Mesenchymal stem cell (in vitro differentiated cells and primary cell): ENCODE measurements around the gene CIT.

Experiments
- DNase-seq: peaks from one replicate; pipeline ENCODE4 v3.0.0-alpha.2; 2013
- H2AFZ ChIP-seq: one replicate; pipeline ENCODE4 v1.6.1; 2013; ENCODE audit warnings: low read depth, mild to moderate bottlenecking, control low read depth, inconsistent platforms, low read length, moderate library complexity
- H2AK5ac ChIP-seq: 2 replicates; pipeline ENCODE4 v1.6.1; 2013; ENCODE audit warnings: low read length, moderate library complexity, mild to moderate bottlenecking, inconsistent platforms; ENCODE audit not compliant: severe bottlenecking
- H2BK120ac ChIP-seq: one replicate; pipeline ENCODE4 v1.6.1; 2013; ENCODE audit warnings: low read depth, mild to moderate bottlenecking, inconsistent platforms, low read length, moderate library complexity
- H2BK12ac ChIP-seq, 2 experiments: one replicate each; pipeline ENCODE4 v1.6.1; 2013; ENCODE audit warnings: inconsistent platforms in 2 of 2, low read length in 2 of 2, mild to moderate bottlenecking in 2 of 2, moderate library complexity in 2 of 2, control low read depth in 1 of 2
- H2BK15ac ChIP-seq: one replicate; pipeline ENCODE4 v1.6.1; 2013; ENCODE audit warnings: mild to moderate bottlenecking, low read depth, inconsistent platforms; ENCODE audit not compliant: poor library complexity, severe bottlenecking
- H2BK5ac ChIP-seq: 2 replicates; pipeline ENCODE4 v1.6.1; 2013; ENCODE audit warnings: low read depth, mild to moderate bottlenecking, low read length, control low read depth, inconsistent platforms; ENCODE audit not compliant: poor library complexity, severe bottlenecking
- H3K14ac ChIP-seq, 2 experiments: one replicate each; pipeline ENCODE4 v1.6.1; 2013; ENCODE audit warnings: inconsistent platforms in 2 of 2, low read length in 2 of 2, control low read depth in 1 of 2, mild to moderate bottlenecking in 1 of 2, moderate library complexity in 1 of 2
- H3K18ac ChIP-seq, 2 experiments: one replicate each; pipeline ENCODE4 v1.6.1; 2013; ENCODE audit warnings: inconsistent platforms in 2 of 2, low read length in 2 of 2, control low read depth in 1 of 2, low read depth in 1 of 2, mild to moderate bottlenecking in 1 of 2
- H3K23ac ChIP-seq, 2 experiments: one replicate each; pipeline ENCODE4 v1.6.1; 2013; ENCODE audit warnings: inconsistent platforms in 2 of 2, low read length in 2 of 2, mild to moderate bottlenecking in 2 of 2, moderate library complexity in 2 of 2, control low read depth in 1 of 2
- H3K27ac ChIP-seq: 2 replicates; pipeline ENCODE4 v1.5.1; 2013; ENCODE audit warnings: mild to moderate bottlenecking, moderate library complexity, low read length, control low read depth, inconsistent platforms; ENCODE audit not compliant: poor library complexity, severe bottlenecking
- H3K27me3 ChIP-seq, 2 experiments: 2 replicates each; pipeline versions ENCODE4 v1.6.1 to v1.7.0; 2013; ENCODE audit warnings: low read length in 2 of 2, mild to moderate bottlenecking in 2 of 2, moderate library complexity in 2 of 2, control low read depth in 1 of 2, inconsistent platforms in 1 of 2; ENCODE audit not compliant: control insufficient read depth in 1 of 2, insufficient read depth in 1 of 2
- H3K36me3 ChIP-seq, 2 experiments: 2 replicates each; pipeline versions ENCODE4 v1.6.1 to v1.7.0; 2013; ENCODE audit warnings: low read length in 2 of 2, control low read depth in 1 of 2, inconsistent platforms in 1 of 2, low read depth in 1 of 2, mild to moderate bottlenecking in 1 of 2; ENCODE audit not compliant: insufficient read depth in 2 of 2, control insufficient read depth in 1 of 2
- H3K4ac ChIP-seq, 2 experiments: one replicate each; pipeline ENCODE4 v1.6.1; 2013; ENCODE audit warnings: inconsistent platforms in 2 of 2, low read length in 2 of 2, mild to moderate bottlenecking in 2 of 2, moderate library complexity in 2 of 2, control low read depth in 1 of 2, low read depth in 1 of 2
- H3K4me1 ChIP-seq: 2 replicates; pipeline ENCODE4 v1.6.1; 2013; ENCODE audit warnings: low read depth, low read length, control low read depth; ENCODE audit not compliant: control insufficient read depth, insufficient read depth
- H3K4me2 ChIP-seq: 2 replicates; pipeline ENCODE4 v1.6.1; 2013; ENCODE audit warnings: low read length, mild to moderate bottlenecking, inconsistent platforms; ENCODE audit not compliant: poor library complexity, severe bottlenecking
- H3K4me3 ChIP-seq, 2 experiments: 2 replicates each; pipeline versions ENCODE4 v1.5.1 to v1.7.0; 2013; ENCODE audit warnings: low read length in 2 of 2, mild to moderate bottlenecking in 2 of 2, control low read depth in 1 of 2, low read depth in 1 of 2; ENCODE audit not compliant: insufficient read depth in 1 of 2
- H3K79me1 ChIP-seq: replicated peaks from 2 replicates; pipeline ENCODE4 v1.6.1; 2013; ENCODE audit warnings: mild to moderate bottlenecking, control low read depth, low read length, inconsistent platforms; ENCODE audit not compliant: poor library complexity, severe bottlenecking
- H3K9ac ChIP-seq: 2 replicates; pipeline ENCODE4 v1.7.0; 2013; ENCODE audit warnings: mild to moderate bottlenecking, low read length, moderate library complexity
- H3K9me3 ChIP-seq: 2 replicates; pipeline ENCODE4 v1.7.0; 2013; ENCODE audit warnings: mild to moderate bottlenecking, low read length; ENCODE audit not compliant: control insufficient read depth
- H4K8ac ChIP-seq: one replicate; pipeline ENCODE4 v1.6.1; 2013; ENCODE audit warnings: inconsistent platforms, mild to moderate bottlenecking, low read length, moderate library complexity
- H4K91ac ChIP-seq: one replicate; pipeline ENCODE4 v1.6.1; 2013; ENCODE audit warnings: mild to moderate bottlenecking, low read length, inconsistent platforms
- WGBS: methylation state at CpG from one replicate; pipeline ENCODE4 v1.1.7; 2013; ENCODE audit warnings: mixed read lengths; 5-methylcytosine and 5-hydroxymethylcytosine counted together

Gene CIT

DNA sequence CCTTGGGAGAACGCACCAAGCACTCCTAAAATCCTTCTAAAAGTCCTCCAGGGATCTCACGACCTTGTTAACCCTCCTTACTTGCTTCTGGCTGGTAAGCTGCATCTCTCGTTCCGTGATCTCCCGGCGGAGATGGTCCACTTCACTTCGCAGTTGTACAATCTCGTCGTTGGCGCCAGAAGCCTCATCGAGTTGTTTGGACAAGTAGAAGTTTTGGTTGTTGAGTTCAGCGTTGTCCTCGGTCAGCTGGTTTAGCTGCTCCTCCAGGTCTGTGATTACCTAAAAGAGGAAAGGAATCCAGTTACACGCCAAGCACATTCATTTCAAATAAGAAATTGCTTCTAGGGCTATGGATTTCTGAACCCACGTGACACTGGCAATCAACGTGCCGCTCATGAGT, 142.0 kb downstream of the CIT start:
- H3K79me1 ChIP-seq, result no peaks in the 10 kb centered on the region
- no peak overlapping the region for H3K23ac ChIP-seq
- no peaks in the 10 kb centered on the region for H3K27me3 ChIP-seq
- no peak overlapping the region for H2BK5ac ChIP-seq
- H3K4ac ChIP-seq, result no peak overlapping the region
- no peak overlapping the region for H4K8ac ChIP-seq
- H3K4me2 ChIP-seq, result no peak overlapping the region
- 97% methylated on average over 17 of the region's 17 CpGs for WGBS
- H2AK5ac ChIP-seq, result no peak overlapping the region
- no peak overlapping the region for H2BK15ac ChIP-seq
- H3K18ac ChIP-seq, result no peak overlapping the region
- no peaks in the 10 kb centered on the region for H3K9me3 ChIP-seq
- H3K4me3 ChIP-seq, result no peak overlapping the region
- DNase-seq, result no peak
- no peak overlapping the region for H4K91ac ChIP-seq
- no peak overlapping the region for H2BK12ac ChIP-seq
- peaks cover 12 to 34% of the 10 kb centered on the region in 2 experiments for H3K36me3 ChIP-seq
- H2AFZ ChIP-seq, result no peak overlapping the region
- H2BK120ac ChIP-seq, result no peak overlapping the region
- no peak overlapping the region for H3K27ac ChIP-seq
- no peak overlapping the region for H3K9ac ChIP-seq
- H3K4me1 ChIP-seq, result no peaks in the 10 kb centered on the region
- no peak overlapping the region for H3K14ac ChIP-seq

- Histone ChIP-seq H3K4me2 (no peak overlapping the region), H2BK15ac (no peak overlapping the region), H3K27me3 (no peaks in the 10 kb centered on the region), H3K9ac (no peak overlapping the region), H3K14ac (no peak overlapping the region), H2BK5ac (no peak overlapping the region), H3K79me1 (peaks cover 2% of the 10 kb centered on the region), H3K4ac (no peak overlapping the region), H3K36me3 (peaks cover 12 to 51% of the 10 kb centered on the region in 2 experiments), H3K27ac (no peak overlapping the region), H3K18ac (no peak overlapping the region), H2BK120ac (no peak overlapping the region), H3K4me1 (no peaks in the 10 kb centered on the region), H2BK12ac (no peak overlapping the region), H2AK5ac (no peak overlapping the region), H3K23ac (no peak overlapping the region), H3K4me3 (no peak overlapping the region), H2AFZ (no peak overlapping the region), H3K9me3 (no peaks in the 10 kb centered on the region), H4K91ac (no peak overlapping the region), H4K8ac (no peak overlapping the region)
- WGBS, result 99% methylated on average over 13 of the region's 13 CpGs
- no peak for DNase-seq
These were observed 146.7 kb downstream of the CIT start for GRCh38 chr12:119730381-119730780.

DNA sequence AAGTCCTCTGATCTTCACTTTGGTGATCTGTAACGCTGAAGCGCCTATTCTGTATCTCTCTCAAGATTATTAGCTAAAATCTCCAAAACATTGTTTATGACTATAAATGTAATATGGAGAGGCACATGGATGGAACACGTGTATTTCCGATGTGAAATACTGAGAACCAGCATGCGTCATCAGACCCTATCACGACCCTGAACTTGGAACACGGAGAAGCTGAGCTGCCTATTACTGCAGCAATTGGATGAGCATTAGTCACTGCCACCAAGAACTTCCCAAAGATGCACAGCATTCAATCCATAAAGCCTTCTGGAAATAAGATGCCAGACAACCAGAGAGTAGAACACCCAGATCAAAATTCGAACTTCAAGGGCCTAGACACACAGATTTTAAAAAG, 147.2 kb downstream of the CIT start:
- no peak overlapping the region for H3K4me3 ChIP-seq
- no peak overlapping the region for H2BK15ac ChIP-seq
- no peak for DNase-seq
- no peak overlapping the region for H3K4me2 ChIP-seq
- no peak overlapping the region for H2AK5ac ChIP-seq
- H4K8ac ChIP-seq, result no peak overlapping the region
- no peak overlapping the region for H3K4ac ChIP-seq
- no peak overlapping the region for H2BK120ac ChIP-seq
- H3K79me1 ChIP-seq, result peaks cover 3% of the 10 kb centered on the region
- H4K91ac ChIP-seq, result no peak overlapping the region
- H3K9me3 ChIP-seq, result no peaks in the 10 kb centered on the region
- H2AFZ ChIP-seq, result no peak overlapping the region
- no peaks in the 10 kb centered on the region for H3K27me3 ChIP-seq
- H3K27ac ChIP-seq, result no peak overlapping the region
- no peak overlapping the region for H2BK12ac ChIP-seq
- H3K9ac ChIP-seq, result no peak overlapping the region
- 99% methylated on average over 8 of the region's 8 CpGs for WGBS
- no peak overlapping the region for H3K18ac ChIP-seq
- H3K14ac ChIP-seq, result no peak overlapping the region
- no peaks in the 10 kb centered on the region for H3K4me1 ChIP-seq
- H2BK5ac ChIP-seq, result no peak overlapping the region
- H3K36me3 ChIP-seq, result peaks cover 12 to 48% of the 10 kb centered on the region in 2 experiments
- no peak overlapping the region for H3K23ac ChIP-seq

DNA sequence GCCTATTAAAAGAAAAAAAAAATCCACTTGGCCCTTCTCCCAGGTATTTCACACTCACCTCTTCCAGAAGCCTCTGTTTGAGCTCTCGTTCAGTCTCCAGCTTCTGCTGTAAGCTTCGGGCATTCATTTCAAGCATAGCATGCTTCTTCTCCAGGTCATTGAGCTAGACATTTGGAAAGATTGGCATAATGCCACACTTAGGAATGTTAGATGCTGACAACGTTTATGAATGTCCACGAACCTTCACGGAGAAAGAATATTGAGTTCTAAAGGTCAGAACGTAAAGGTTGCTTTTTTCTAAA, 148.7 kb downstream of the CIT start:
- H3K27ac ChIP-seq, result no peak overlapping the region
- no peak overlapping the region for H3K14ac ChIP-seq
- H3K18ac ChIP-seq, result no peak overlapping the region
- H2BK120ac ChIP-seq, result no peak overlapping the region
- no peak overlapping the region for H2AFZ ChIP-seq
- H3K4ac ChIP-seq, result no peak overlapping the region
- H3K27me3 ChIP-seq, result no peaks in the 10 kb centered on the region
- DNase-seq, result no peak
- 95% methylated on average over 6 of the region's 6 CpGs for WGBS
- H3K36me3 ChIP-seq, result peaks cover 2 to 36% of the 10 kb centered on the region in 2 experiments
- H4K8ac ChIP-seq, result no peak overlapping the region
- H3K9ac ChIP-seq, result no peak overlapping the region
- no peak overlapping the region for H2BK12ac ChIP-seq
- H3K4me3 ChIP-seq, result no peak overlapping the region
- no peaks in the 10 kb centered on the region for H3K4me1 ChIP-seq
- H2AK5ac ChIP-seq, result no peak overlapping the region
- H3K9me3 ChIP-seq, result no peaks in the 10 kb centered on the region
- H4K91ac ChIP-seq, result no peak overlapping the region
- H2BK15ac ChIP-seq, result no peak overlapping the region
- peaks cover 3% of the 10 kb centered on the region for H3K79me1 ChIP-seq
- H3K23ac ChIP-seq, result no peak overlapping the region
- H2BK5ac ChIP-seq, result no peak overlapping the region
- H3K4me2 ChIP-seq, result no peak overlapping the region
